MM.1S (cell line): Measurements from ENCODE around the gene CLTCL1.

Source experiments
- EZH2 ChIP-seq: fragments of 300-600 bp; sonication (generic); optimal IDR thresholded peaks from 2 replicates; pipeline ENCODE3; 2017; ENCODE audit warnings: low read depth, mild to moderate bottlenecking, antibody characterized with exemption, low read length, mixed read lengths
- TF ChIP-seq, protein P1 (sequence below): fragments of 300-600 bp; sonication (generic); IDR thresholded peaks from 2 replicates; pipeline ENCODE4 v1.5.1; 2016; ENCODE audit warnings: antibody characterized with exemption, low read length, mixed read lengths

DNA sequence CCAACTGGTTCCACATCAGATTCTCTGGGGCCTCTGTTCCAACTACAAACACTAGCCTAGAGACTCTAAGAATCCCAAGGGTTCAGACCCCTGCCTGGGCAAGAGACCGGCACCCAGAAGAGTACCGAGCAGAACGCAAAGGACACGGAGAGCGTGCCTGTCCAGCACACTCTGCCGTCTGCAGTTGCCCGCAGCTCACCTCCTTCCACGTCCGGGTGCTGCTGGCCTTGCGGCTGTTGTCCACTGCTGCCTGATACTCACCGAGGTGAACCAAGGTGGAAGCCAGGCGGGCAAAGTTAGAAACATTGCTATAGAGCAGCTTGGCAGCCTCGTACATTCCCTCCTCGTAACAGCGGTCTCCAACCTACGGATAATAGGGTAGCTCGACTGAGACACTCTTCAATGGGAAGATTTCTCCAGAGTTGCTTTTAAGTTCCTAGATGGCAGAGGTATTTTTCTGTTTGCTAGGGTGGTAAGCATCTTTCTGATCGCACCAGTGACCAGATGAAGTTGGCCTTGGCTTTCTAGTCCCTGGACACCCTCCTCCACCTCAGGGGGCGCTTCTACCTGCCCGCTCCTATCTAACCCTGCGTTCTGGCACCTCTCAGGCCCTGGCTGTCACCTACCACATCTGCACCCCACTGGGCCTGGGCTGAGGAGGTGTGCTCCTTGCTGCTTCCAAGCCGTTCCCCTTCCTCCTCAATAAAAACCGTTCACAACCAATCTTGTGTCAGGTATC is 90.2 kb downstream of the CLTCL1 start:
- TF ChIP-seq, protein P1, sequence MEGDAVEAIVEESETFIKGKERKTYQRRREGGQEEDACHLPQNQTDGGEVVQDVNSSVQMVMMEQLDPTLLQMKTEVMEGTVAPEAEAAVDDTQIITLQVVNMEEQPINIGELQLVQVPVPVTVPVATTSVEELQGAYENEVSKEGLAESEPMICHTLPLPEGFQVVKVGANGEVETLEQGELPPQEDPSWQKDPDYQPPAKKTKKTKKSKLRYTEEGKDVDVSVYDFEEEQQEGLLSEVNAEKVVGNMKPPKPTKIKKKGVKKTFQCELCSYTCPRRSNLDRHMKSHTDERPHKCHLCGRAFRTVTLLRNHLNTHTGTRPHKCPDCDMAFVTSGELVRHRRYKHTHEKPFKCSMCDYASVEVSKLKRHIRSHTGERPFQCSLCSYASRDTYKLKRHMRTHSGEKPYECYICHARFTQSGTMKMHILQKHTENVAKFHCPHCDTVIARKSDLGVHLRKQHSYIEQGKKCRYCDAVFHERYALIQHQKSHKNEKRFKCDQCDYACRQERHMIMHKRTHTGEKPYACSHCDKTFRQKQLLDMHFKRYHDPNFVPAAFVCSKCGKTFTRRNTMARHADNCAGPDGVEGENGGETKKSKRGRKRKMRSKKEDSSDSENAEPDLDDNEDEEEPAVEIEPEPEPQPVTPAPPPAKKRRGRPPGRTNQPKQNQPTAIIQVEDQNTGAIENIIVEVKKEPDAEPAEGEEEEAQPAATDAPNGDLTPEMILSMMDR, result no peak
- no peak for TF ChIP-seq EZH2
